ENCODE data around the gene NAA25.
"Not testable (repeated sequence)": the region's sequence is repeated elsewhere in the genome, so short reads cannot be mapped to it uniquely, and the experiment has no call there.

The NAA25 gene

DNA sequence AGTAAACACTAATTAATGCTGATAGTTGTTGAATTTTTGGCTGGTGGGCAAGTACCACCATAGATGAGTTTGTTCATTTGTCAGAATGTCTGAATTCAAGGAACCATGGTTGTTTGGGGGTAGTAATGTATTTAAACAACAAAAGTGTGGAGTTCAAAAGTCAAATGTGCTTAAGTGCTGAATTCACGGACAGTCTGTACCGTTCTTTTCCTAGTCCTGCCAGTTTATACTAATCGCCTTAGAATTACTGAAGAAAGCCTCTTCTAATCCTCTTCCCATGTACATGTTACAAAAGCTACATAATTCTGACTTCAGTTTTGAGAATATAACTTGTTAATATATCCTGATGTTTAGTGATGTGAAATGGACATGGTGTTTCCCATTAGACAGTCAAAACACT is 2.7 kb downstream of the NAA25 start:
- DNase-seq (ENCODE audit: low read depth): no peak
- TF ChIP-seq, protein P1, sequence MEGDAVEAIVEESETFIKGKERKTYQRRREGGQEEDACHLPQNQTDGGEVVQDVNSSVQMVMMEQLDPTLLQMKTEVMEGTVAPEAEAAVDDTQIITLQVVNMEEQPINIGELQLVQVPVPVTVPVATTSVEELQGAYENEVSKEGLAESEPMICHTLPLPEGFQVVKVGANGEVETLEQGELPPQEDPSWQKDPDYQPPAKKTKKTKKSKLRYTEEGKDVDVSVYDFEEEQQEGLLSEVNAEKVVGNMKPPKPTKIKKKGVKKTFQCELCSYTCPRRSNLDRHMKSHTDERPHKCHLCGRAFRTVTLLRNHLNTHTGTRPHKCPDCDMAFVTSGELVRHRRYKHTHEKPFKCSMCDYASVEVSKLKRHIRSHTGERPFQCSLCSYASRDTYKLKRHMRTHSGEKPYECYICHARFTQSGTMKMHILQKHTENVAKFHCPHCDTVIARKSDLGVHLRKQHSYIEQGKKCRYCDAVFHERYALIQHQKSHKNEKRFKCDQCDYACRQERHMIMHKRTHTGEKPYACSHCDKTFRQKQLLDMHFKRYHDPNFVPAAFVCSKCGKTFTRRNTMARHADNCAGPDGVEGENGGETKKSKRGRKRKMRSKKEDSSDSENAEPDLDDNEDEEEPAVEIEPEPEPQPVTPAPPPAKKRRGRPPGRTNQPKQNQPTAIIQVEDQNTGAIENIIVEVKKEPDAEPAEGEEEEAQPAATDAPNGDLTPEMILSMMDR (IDR thresholded peaks at IDR 0.05; ENCODE audit: low read length, missing control alignments): no peak
- H3K4me3 ChIP-seq (replicated peaks; ENCODE audit: low read depth, low read length): no peak overlapping the region

DNA sequence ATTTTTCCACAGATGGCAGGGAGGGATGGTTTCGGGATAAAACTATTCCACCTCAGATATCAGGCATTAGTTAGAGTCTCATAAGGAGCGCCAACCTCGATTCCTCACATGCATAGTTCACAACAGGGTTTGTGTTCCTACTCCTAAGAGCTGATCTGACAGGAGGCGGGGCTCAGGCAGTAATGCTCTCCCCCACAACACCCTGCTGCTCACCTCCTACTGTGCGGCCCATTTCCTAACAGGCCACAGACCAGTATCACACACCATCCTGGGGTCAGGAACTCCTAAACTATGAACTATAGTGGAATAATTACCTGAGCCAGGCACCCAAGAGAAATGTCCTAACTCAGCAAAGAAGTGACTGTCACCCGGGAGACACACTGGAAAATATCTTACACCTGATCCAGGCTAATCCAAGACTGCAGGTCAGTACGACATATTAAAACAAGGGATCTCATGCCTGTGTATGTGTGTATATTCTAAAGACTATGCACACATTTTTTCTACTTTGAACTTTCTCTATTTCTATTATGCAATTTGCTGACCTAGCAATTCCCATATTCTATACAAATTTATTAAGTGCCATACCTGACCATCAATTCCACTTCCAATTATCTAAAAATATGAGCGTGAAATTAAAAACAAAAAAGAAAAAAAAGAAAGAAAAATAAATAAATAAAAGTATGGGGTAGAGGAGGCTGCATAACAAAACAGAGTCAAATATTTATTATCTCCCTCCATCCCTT is 4.7 kb downstream of the NAA25 start:
- TF ChIP-seq, protein P1 (IDR thresholded peaks at IDR 0.05; ENCODE audit: low read length, missing control alignments): no peak
- no peak overlapping the region for H3K4me3 ChIP-seq (replicated peaks; ENCODE audit: low read depth, low read length)
- DNase-seq (ENCODE audit: low read depth): no peak

DNA sequence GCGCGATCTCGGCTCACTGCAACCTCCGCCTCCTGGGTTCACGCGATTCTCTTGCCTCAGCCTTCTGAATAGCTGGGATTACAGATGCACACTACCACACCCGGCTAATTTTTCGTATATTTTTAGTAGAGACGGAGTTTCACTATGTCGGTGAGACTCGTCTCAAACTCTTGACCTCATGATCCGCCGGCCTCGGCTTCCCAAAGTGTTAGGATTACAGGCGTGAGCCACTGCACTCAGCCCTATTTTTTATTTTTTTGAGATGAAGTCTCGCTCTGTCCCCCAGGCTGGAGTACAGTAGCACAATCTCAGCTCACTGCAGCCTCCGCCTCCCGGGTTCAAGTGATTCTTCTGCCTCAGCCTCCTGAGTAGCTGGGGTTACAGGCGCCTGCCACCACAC is 5.8 kb downstream of the NAA25 start:
- DNase-seq (ENCODE audit: low read depth); H3K4me3 ChIP-seq (replicated peaks; ENCODE audit: low read depth, low read length): not testable (repeated sequence)

DNA sequence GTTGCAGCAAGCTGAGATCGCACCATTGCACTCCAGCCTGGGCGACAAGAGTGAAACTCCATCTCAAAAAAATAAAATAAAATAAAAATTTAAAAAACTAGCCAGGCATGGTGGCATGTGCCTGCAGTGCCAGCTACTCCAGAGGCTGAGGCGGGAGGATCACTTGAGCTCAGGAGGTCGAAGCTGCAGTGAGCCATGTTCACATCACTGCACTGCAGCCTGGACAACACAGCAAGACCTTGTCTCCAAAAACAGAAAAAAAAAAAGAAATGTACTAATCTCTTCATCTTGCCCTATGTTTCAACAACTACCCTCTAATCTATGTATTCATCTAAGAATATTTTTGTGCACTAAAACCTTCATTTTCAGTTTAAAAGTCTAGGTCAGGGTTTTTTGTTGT is 6.5 kb downstream of the NAA25 start:
- DNase-seq (ENCODE audit: low read depth): no peak
- H3K4me3 ChIP-seq (replicated peaks; ENCODE audit: low read depth, low read length): no peak overlapping the region
- TF ChIP-seq, protein P1 (IDR thresholded peaks at IDR 0.05; ENCODE audit: low read length, missing control alignments): no peak

DNA sequence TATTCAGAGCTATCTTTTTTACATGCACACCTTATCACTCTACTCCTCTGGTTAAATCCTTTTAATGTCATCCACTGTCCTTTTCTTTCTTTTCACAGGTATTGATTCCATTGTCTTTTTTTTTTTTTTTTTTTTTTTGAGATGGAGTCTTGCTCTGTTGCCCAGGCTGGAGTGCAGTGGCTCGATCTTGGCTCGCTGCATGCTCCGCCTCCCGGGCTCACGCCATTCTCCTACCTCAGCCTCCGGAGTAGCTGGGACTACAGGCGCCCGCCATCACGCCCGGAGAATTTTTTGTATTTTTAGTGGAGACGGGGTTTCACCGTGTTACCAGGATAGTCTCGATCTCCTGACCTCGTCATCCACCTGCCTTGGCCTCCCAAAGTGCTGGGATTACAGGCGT is 8.1 kb downstream of the NAA25 start:
- DNase-seq (ENCODE audit: low read depth); H3K4me3 ChIP-seq (replicated peaks; ENCODE audit: low read depth, low read length): not testable (repeated sequence)

DNA sequence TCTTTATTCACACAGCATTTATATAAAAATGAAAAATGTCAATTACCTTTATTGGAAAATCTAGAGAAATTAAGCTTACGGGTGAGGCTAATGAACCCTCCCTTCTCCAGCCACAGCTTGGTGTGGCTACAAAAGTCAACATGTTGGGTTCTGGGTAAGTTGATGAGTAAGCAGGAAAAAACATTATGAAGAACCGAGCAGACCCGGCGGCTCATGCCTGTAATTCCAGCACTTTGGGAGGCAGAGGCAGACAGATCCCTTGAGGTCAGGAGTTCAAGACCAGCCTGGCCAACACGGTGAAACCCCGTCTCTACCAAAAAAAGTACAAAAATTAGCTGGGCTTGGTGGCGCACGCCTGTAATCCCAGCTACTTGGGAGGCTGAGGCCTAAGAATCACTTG is 10.9 kb downstream of the NAA25 start:
- no peak for DNase-seq (ENCODE audit: low read depth)
- TF ChIP-seq, protein P1 (IDR thresholded peaks at IDR 0.05; ENCODE audit: low read length, missing control alignments): no peak
- no peak overlapping the region for H3K4me3 ChIP-seq (replicated peaks; ENCODE audit: low read depth, low read length)

DNA sequence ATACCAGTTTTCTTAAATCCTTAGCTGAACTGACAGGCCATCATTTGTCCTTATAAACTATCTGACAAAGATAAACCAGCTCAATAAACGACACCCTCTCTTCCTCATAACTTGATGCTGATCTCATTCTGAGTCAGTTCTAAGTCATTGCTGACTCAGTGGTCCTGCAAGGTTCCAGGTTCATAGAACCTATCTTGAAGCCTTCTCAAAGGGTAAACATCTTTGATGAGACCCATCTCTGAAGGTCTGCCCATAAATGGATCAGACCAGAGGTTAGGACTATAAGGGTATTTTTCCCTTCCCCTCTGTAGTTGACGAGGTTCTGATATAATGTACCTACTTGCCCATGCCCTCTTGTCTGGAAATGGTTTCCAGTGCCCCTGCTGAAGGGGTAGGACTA is 11.9 kb downstream of the NAA25 start:
- TF ChIP-seq, protein P1 (IDR thresholded peaks at IDR 0.05; ENCODE audit: low read length, missing control alignments): no peak

DNA sequence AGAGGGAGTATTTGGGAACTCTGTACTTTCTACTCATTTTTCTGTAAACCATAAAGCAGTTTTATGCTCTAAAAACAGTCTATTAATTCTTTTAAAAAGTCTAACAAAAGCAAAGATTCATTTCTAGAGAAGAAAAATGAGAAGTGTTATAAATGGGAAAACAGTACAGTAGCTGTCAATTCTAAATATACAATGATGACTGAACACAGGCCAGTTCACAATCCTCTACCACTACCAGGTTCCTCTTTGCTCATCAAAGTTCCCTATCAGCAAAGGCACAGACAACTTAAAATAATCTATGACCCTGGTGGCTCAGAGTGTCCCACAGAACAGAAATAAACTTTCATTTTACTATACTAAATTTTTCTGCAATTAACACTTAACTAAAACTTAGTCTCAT is 12.5 kb downstream of the NAA25 start:
- TF ChIP-seq, protein P1 (IDR thresholded peaks at IDR 0.05; ENCODE audit: low read length, missing control alignments): no peak
- DNase-seq (ENCODE audit: low read depth): no peak
- no peak overlapping the region for H3K4me3 ChIP-seq (replicated peaks; ENCODE audit: low read depth, low read length)

More for the DNA sequence above, 11.9 kb downstream of the NAA25 start:
- H3K4me3 ChIP-seq (replicated peaks; ENCODE audit: low read depth, low read length): no peak overlapping the region
- DNase-seq (ENCODE audit: low read depth): peak; percentile 35
